ENCODE measurements around the gene GRIA1. TPM values are rescaled to one million over a fixed set of nuclear protein-coding genes. Genes with fewer than 3 reads are reported as not detected.

GRIA1 gene
- polyA plus RNA-seq, 1 experiment: 6.7 TPM

DNA sequence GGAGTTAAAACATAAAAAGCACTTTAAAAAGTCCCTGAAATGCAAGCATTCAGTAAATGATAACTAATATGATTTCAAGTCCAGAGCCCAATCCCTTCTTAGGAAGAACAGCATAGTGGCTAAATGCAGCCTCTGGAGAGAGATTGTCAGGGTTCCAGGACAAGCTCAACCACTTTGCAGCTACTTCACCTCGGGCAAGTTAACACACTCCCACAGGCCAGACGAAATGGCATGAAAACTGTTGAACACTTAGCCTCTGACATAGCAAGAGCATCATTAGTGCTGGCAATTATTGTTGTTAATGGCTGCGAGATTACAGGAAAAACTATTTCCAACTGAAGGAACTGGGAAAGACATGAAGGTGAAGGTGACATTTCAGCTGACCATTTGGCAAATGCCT lies 205.8 kb downstream of the GRIA1 start:
- no peaks in the 10 kb centered on the region for H3K27me3 ChIP-seq (ENCODE audit: control insufficient read depth, insufficient read depth, low read length)
- no peak for DNase-seq (ENCODE audit: low read depth)
- peaks cover 2% of the 10 kb centered on the region; the same call in 1 of the 2 replicates for H3K36me3 ChIP-seq (ENCODE audit: control insufficient read depth, insufficient read depth, low read length)
- H3K4me3 ChIP-seq (ENCODE audit: low read depth, low read length): no peak overlapping the region
- CTCF ChIA-PET: no interaction called here
- POLR2A ChIA-PET: no interaction called here
- TF ChIP-seq, protein P1, sequence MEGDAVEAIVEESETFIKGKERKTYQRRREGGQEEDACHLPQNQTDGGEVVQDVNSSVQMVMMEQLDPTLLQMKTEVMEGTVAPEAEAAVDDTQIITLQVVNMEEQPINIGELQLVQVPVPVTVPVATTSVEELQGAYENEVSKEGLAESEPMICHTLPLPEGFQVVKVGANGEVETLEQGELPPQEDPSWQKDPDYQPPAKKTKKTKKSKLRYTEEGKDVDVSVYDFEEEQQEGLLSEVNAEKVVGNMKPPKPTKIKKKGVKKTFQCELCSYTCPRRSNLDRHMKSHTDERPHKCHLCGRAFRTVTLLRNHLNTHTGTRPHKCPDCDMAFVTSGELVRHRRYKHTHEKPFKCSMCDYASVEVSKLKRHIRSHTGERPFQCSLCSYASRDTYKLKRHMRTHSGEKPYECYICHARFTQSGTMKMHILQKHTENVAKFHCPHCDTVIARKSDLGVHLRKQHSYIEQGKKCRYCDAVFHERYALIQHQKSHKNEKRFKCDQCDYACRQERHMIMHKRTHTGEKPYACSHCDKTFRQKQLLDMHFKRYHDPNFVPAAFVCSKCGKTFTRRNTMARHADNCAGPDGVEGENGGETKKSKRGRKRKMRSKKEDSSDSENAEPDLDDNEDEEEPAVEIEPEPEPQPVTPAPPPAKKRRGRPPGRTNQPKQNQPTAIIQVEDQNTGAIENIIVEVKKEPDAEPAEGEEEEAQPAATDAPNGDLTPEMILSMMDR (IDR thresholded peaks at IDR 0.05; ENCODE audit: insufficient read depth, low read depth, low read length): no peak

DNA sequence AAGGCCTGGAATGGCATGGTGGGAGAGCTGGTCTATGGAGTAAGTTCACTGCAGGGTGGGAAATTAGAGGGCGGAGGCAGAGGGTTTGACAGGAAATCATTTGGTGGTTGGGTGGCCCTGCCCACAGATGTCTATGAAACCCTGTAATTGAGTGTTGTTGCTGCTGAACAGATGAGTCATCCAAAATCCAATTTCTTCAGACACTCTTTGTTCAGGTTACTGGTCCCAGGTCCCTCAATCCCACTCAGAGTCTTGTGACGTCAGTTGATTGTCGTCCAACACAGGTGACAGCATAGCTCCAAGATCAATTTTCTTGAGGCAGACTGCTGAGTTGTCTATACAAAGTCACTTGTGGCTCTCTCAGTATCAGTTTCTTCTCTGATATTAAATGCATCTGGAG lies 208.6 kb downstream of the GRIA1 start:
- CTCF ChIA-PET: interaction anchor here (1.2 kb wide), 1 partner anchor 196 kb away, joined by 3 read pairs; no protein-coding TSS in a partner anchor
- no peaks in the 10 kb centered on the region for H3K27me3 ChIP-seq (ENCODE audit: control insufficient read depth, insufficient read depth, low read length)
- DNase-seq (ENCODE audit: low read depth): no peak
- H3K36me3 ChIP-seq (ENCODE audit: control insufficient read depth, insufficient read depth, low read length): peaks cover 2% of the 10 kb centered on the region; the same call in 1 of the 2 replicates
- POLR2A ChIA-PET: no interaction called here
- TF ChIP-seq, protein P1 (IDR thresholded peaks at IDR 0.05; ENCODE audit: insufficient read depth, low read depth, low read length): no peak
- no peak overlapping the region for H3K4me3 ChIP-seq (ENCODE audit: low read depth, low read length)

DNA sequence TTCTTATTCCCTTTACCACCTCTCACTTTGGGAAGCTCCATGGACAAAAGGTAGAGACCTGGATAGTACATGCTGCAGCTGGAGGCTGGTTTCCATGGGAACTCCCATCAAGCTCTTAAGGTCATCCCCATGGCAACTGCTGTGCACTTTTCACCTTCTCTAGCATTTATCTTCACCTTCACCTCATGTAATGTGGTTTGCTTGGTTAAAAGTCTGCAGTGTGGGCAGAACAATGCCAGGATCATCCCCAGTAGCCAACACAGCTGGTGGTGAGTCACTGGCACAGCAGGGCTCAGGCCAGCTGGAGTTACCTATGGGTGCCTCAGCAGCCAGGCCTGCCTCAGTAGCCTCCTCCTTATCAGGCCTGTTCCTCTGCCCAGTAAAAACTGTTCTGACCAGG lies 210.5 kb downstream of the GRIA1 start:
- no peak for DNase-seq (ENCODE audit: low read depth)
- no peaks in the 10 kb centered on the region for H3K27me3 ChIP-seq (ENCODE audit: control insufficient read depth, insufficient read depth, low read length)
- peaks cover 3% of the 10 kb centered on the region; the same call in 1 of the 2 replicates for H3K36me3 ChIP-seq (ENCODE audit: control insufficient read depth, insufficient read depth, low read length)
- ChIA-PET CTCF (interaction anchor here (1.0 kb wide), 1 partner anchor 264 kb away, joined by 4 read pairs; no protein-coding TSS in a partner anchor), POLR2A (no interaction called here)
- TF ChIP-seq, protein P1 (IDR thresholded peaks at IDR 0.05; ENCODE audit: insufficient read depth, low read depth, low read length): no peak
- H3K4me3 ChIP-seq (ENCODE audit: low read depth, low read length): no peak overlapping the region

- CTCF ChIA-PET: interaction anchor here (0.9 kb wide), 1 partner anchor 263 kb away, joined by 3 read pairs; no protein-coding TSS in a partner anchor
- TF ChIP-seq, protein P1 (IDR thresholded peaks at IDR 0.05; ENCODE audit: insufficient read depth, low read depth, low read length): no peak
- no peak for DNase-seq (ENCODE audit: low read depth)
- POLR2A ChIA-PET: no interaction called here
- H3K36me3 ChIP-seq (ENCODE audit: control insufficient read depth, insufficient read depth, low read length): peaks cover 3% of the 10 kb centered on the region; the same call in 1 of the 2 replicates
- no peaks in the 10 kb centered on the region for H3K27me3 ChIP-seq (ENCODE audit: control insufficient read depth, insufficient read depth, low read length)
- H3K4me3 ChIP-seq (ENCODE audit: low read depth, low read length): no peak overlapping the region
Observed at GRCh38 chr5:153702265-153702664, 211.8 kb downstream of the GRIA1 start.

DNA sequence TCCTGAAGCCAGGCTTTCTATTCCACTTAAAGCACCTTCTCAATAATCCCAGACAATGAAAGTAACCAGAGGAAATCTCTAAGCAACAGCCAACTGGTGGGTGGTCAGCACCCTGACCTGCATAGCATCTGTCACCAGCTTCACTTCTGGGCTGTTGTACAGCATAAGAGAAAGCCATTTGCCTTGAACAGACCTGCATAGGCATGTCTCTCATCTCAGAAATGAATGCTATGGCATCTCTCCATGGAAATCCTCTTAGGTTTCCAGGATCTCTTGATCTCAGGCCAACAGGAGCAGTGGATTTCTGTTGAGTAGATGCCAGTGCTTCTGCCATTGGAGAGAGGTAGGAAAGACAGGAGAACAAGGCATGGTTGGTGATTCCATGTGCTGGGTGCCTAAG lies 213.6 kb downstream of the GRIA1 start:
- TF ChIP-seq, protein P1 (IDR thresholded peaks at IDR 0.05; ENCODE audit: insufficient read depth, low read depth, low read length): no peak
- no peak overlapping the region for H3K4me3 ChIP-seq (ENCODE audit: low read depth, low read length)
- H3K36me3 ChIP-seq (ENCODE audit: control insufficient read depth, insufficient read depth, low read length): peaks cover 1% of the 10 kb centered on the region; the same call in 1 of the 2 replicates
- ChIA-PET POLR2A (no interaction called here), CTCF (no interaction called here)
- DNase-seq (ENCODE audit: low read depth): no peak
- no peaks in the 10 kb centered on the region; the same call in 1 of the 2 replicates for H3K27me3 ChIP-seq (ENCODE audit: control insufficient read depth, insufficient read depth, low read length)

All from BJ (cell line).